ENCODE results near the gene GPN2. TPM values are rescaled to one million over a fixed set of nuclear protein-coding genes. Genes with fewer than 3 reads are reported as not detected.
A peak's percentile ranks its signal among the peaks of the same experiment; 100 is the strongest.

Gene GPN2
- total and polyA plus RNA-seq, 9 of the 15 experiments (the other 6 are each of a cell fraction or from before 2014, with no cell fraction given): 9.9 to 58.8 (median 20.4) TPM

GRCh38 chr1:26900815-26901511, 10.9 kb upstream of the GPN2 start (continued):
- peak; percentile 55; the same call in 1 of the 2 replicates for TF ChIP-seq CUX1 (CRISPR knock-in tag; IDR thresholded peaks at IDR 0.05)
- TF ChIP-seq NR2F6 (CRISPR knock-in tag; IDR thresholded peaks at IDR 0.05): no peak
- peak; percentile 61; the same call in 1 of the 2 replicates for TF ChIP-seq BACH1 (tag; IDR thresholded peaks at IDR 0.05)
- TF ChIP-seq NFXL1 (CRISPR knock-in tag; IDR thresholded peaks at IDR 0.05): no peak
- TF ChIP-seq, protein P1, sequence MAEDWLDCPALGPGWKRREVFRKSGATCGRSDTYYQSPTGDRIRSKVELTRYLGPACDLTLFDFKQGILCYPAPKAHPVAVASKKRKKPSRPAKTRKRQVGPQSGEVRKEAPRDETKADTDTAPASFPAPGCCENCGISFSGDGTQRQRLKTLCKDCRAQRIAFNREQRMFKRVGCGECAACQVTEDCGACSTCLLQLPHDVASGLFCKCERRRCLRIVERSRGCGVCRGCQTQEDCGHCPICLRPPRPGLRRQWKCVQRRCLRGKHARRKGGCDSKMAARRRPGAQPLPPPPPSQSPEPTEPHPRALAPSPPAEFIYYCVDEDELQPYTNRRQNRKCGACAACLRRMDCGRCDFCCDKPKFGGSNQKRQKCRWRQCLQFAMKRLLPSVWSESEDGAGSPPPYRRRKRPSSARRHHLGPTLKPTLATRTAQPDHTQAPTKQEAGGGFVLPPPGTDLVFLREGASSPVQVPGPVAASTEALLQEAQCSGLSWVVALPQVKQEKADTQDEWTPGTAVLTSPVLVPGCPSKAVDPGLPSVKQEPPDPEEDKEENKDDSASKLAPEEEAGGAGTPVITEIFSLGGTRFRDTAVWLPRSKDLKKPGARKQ (CRISPR knock-in tag; IDR thresholded peaks at IDR 0.05): 0 out of 2 replicates have a peak, but pooled peaks have one; percentile 73
- 0 out of 2 replicates have a peak, but pooled peaks have one; percentile 68 for TF ChIP-seq ZNF717 (CRISPR knock-in tag; IDR thresholded peaks at IDR 0.05)
- no peak; the same call in 1 of the 2 replicates for TF ChIP-seq FOXM1 (IDR thresholded peaks at IDR 0.05; ENCODE audit: low read depth)
- no peak for TF ChIP-seq FOXM1 (CRISPR knock-in tag; IDR thresholded peaks at IDR 0.05; ENCODE audit: low read depth)
- TF ChIP-seq, protein P2, sequence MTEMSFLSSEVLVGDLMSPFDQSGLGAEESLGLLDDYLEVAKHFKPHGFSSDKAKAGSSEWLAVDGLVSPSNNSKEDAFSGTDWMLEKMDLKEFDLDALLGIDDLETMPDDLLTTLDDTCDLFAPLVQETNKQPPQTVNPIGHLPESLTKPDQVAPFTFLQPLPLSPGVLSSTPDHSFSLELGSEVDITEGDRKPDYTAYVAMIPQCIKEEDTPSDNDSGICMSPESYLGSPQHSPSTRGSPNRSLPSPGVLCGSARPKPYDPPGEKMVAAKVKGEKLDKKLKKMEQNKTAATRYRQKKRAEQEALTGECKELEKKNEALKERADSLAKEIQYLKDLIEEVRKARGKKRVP (CRISPR knock-in tag; IDR thresholded peaks at IDR 0.05): peak; percentile 52; the same call in 1 of the 2 replicates
- no peak for TF ChIP-seq ARNT (IDR thresholded peaks at IDR 0.05)
- TF ChIP-seq EHMT2 (IDR thresholded peaks at IDR 0.05): 0 out of 2 replicates have a peak, but pooled peaks have one; percentile 20
- TF ChIP-seq PTRF (tag; IDR thresholded peaks at IDR 0.05): peak; percentile 52; the same call in 1 of the 2 replicates
- peak; percentile 90 for TF ChIP-seq ZNF121 (CRISPR knock-in tag; conservative IDR thresholded peaks at IDR 0.05)
- 0 out of 2 replicates have a peak, but pooled peaks have one; percentile 55 for TF ChIP-seq KAT7 (CRISPR knock-in tag; IDR thresholded peaks at IDR 0.05; ENCODE audit: borderline replicate concordance)
- TF ChIP-seq ZNF592 (IDR thresholded peaks at IDR 0.05): peak; percentile 55; the same call in 1 of the 2 replicates
- 0 out of 2 replicates have a peak, but pooled peaks have one; percentile 13 for TF ChIP-seq ZNF354B (CRISPR knock-in tag; IDR thresholded peaks at IDR 0.05)

Measured in K562 (cell line).